K562 (cell line): ENCODE data around the gene GAB2. TPM values are rescaled to one million over a fixed set of nuclear protein-coding genes. Genes with fewer than 3 reads are reported as not detected.

Experiments used
- BCOR ChIP-seq: fragments of 450-650 bp; IDR thresholded peaks from 2 replicates; pipeline ENCODE4 v1.6.1; 2016
- BRD9 ChIP-seq: fragments of 450-650 bp; IDR thresholded peaks from 2 replicates; pipeline ENCODE4 v1.6.1; 2018; ENCODE audit warnings: low read depth; ENCODE audit not compliant: partially characterized antibody
- DNMT1 ChIP-seq: fragments of 450-650 bp; IDR thresholded peaks from 2 replicates; pipeline ENCODE4 v1.6.1; 2016; ENCODE audit warnings: antibody characterized with exemption, mild to moderate bottlenecking
- DPF2 ChIP-seq: fragments of 450-650 bp; IDR thresholded peaks from 2 replicates; pipeline ENCODE4 v1.6.1; 2016
- ERF ChIP-seq: fragments of 450-650 bp; formaldehyde crosslinking; IDR thresholded peaks from 2 replicates; pipeline ENCODE4 v1.4.0; 2020; ENCODE audit warnings: mild to moderate bottlenecking, mixed read lengths
- HMBOX1 ChIP-seq: sonication (generic); IDR thresholded peaks from 2 replicates; pipeline ENCODE4 v1.6.1; 2016
- NCOA4 ChIP-seq: fragments of 450-650 bp; IDR thresholded peaks from 2 replicates; pipeline ENCODE4 v1.6.1; 2018; ENCODE audit warnings: mild to moderate bottlenecking; ENCODE audit not compliant: partially characterized antibody
- PHF20 ChIP-seq: fragments of 450-650 bp; IDR thresholded peaks from 2 replicates; pipeline ENCODE4 v1.6.1; 2018; ENCODE audit not compliant: partially characterized antibody
- POLR2H ChIP-seq: IDR thresholded peaks from 2 replicates; pipeline ENCODE4 v1.6.1; 2016; ENCODE audit warnings: missing genetic modification characterization, low read depth, mild to moderate bottlenecking, control low read depth, missing compliant biosample characterization, moderate library complexity
- REST ChIP-seq, 2 experiments: fragments of 450-650 bp; formaldehyde crosslinking in 1 of 2; IDR thresholded peaks; 2 replicates each; pipeline versions ENCODE4 v1.4.0 to v1.6.1; 2014 to 2020; ENCODE audit warnings: mild to moderate bottlenecking in 2 of 2, borderline replicate concordance in 1 of 2, low read depth in 1 of 2
- SOX6 ChIP-seq: fragments of 450-650 bp; IDR thresholded peaks from 2 replicates; pipeline ENCODE4 v1.6.1; 2014; ENCODE audit warnings: mild to moderate bottlenecking
- ZBTB1 ChIP-seq: sonication (generic); formaldehyde crosslinking; IDR thresholded peaks from 2 replicates; pipeline ENCODE4 v1.8.1; 2023; ENCODE audit warnings: missing genetic modification reagents, low read depth, mild to moderate bottlenecking, borderline replicate concordance
- ZFPM2 ChIP-seq: fragments of 250-450 bp; sonication (Bioruptor Pico); IDR thresholded peaks from 2 replicates; pipeline ENCODE4 v1.5.1; 2022; ENCODE audit warnings: mild to moderate bottlenecking
- ZFX ChIP-seq: sonication (generic); formaldehyde crosslinking; IDR thresholded peaks from 2 replicates; pipeline ENCODE4 v1.8.0; 2022; ENCODE audit warnings: mild to moderate bottlenecking, missing genetic modification reagents, moderate library complexity
- ZNF324 ChIP-seq: fragments of 250-450 bp; sonication (Bioruptor Pico); IDR thresholded peaks from 2 replicates; pipeline ENCODE4 v1.4.0; 2020; ENCODE audit warnings: mild to moderate bottlenecking
- polyA plus RNA-seq, 8 experiments: library from polyadenylated mRNA; depleted of rRNA in 4 of 8; stranded (reverse) in 5 of 8; unstranded in 3 of 8; fragments of >200 nt; fragmentation: Nextera tagmentation in 2 of 8; fragmentation: Illumina TruSeq in 1 of 8; extraction: Ambion mirVana in 2 of 8; extraction: Trizol in 1 of 8; gene quantifications; 2 replicates each; pipeline versions ENCODE4 v1.2.1 to v1.2.3, GENCODE V29; 2011 to 2014; ENCODE audit warnings: inconsistent platforms in 1 of 8, missing spikeins in 1 of 8
- total RNA-seq, 7 experiments: library from RNA; depleted of rRNA in 6 of 7; stranded (reverse); fragments of >200 nt in 6 of 7; fragmentation: Illumina TruSeq in 2 of 7; extraction: Trizol in 2 of 7; gene quantifications; 2 replicates each; pipeline versions ENCODE4 v1.2.1 to v1.2.3, GENCODE V29; 2011 to 2021; ENCODE audit warnings: low replicate concordance in 1 of 7

Gene GAB2
- total and polyA plus RNA-seq, 9 of the 15 experiments (the other 6 are each of a cell fraction or from before 2014, with no cell fraction given): 2.3 to 35.2 (median 16.1) TPM

- TF ChIP-seq HMBOX1: no peak
- no peak for TF ChIP-seq POLR2H
- no peak for TF ChIP-seq REST (IDR thresholded peaks at IDR 0.05; ENCODE audit: borderline replicate concordance)
- TF ChIP-seq REST (CRISPR knock-in tag; IDR thresholded peaks at IDR 0.05; ENCODE audit: low read depth): no peak
- TF ChIP-seq DNMT1: no peak
- no peak for TF ChIP-seq SOX6
- TF ChIP-seq PHF20: no peak
- TF ChIP-seq ZNF324 (CRISPR knock-in tag): no peak
- TF ChIP-seq ERF (CRISPR knock-in tag): no peak
- no peak for TF ChIP-seq ZFPM2 (CRISPR knock-in tag)
- no peak for TF ChIP-seq DPF2
- TF ChIP-seq BRD9: peak; percentile 75
- TF ChIP-seq NCOA4: no peak
- TF ChIP-seq ZBTB1 (CRISPR knock-in tag): no peak
- TF ChIP-seq ZFX (CRISPR knock-in tag): peak; percentile 31; the same call in 1 of the 2 replicates
- peak; percentile 62; the same call in 1 of the 2 replicates for TF ChIP-seq BCOR
These were observed 228.4 kb downstream of the GAB2 start (continued) for GRCh38 chr11:78189174-78189724.
